ENCODE data around the gene CHST7. TPM values are rescaled to one million over a fixed set of nuclear protein-coding genes. Genes with fewer than 3 reads are reported as not detected.

The CHST7 gene
- total RNA-seq, 4 donors from 2014 or later: 12.1 to 22.3 (median 18.3) TPM

DNA sequence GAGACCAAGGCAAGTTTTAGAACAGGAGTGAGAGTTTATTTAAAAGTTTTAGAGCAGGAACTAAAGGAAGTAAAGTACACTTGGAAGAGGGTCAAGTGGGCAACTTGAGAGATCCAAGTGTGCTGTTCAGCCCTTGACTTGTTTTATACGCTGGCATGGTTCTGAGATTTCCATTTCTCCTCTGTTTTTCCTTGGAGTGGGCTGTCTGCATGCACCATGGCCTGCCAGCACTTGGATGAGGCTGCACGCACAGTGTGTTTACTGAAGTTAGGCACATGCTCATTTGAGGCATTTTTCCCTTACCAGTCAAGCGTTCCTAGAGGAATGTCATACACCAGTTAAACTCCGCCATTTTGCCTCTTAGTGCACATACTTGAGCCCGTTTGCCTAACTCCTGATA is 19.6 kb upstream of the CHST7 start:
- TF ChIP-seq POLR2AphosphoS5 (IDR thresholded peaks at IDR 0.05): no peak
- no peak for TF ChIP-seq POLR2A (IDR thresholded peaks at IDR 0.05)
- TF ChIP-seq, protein P1, sequence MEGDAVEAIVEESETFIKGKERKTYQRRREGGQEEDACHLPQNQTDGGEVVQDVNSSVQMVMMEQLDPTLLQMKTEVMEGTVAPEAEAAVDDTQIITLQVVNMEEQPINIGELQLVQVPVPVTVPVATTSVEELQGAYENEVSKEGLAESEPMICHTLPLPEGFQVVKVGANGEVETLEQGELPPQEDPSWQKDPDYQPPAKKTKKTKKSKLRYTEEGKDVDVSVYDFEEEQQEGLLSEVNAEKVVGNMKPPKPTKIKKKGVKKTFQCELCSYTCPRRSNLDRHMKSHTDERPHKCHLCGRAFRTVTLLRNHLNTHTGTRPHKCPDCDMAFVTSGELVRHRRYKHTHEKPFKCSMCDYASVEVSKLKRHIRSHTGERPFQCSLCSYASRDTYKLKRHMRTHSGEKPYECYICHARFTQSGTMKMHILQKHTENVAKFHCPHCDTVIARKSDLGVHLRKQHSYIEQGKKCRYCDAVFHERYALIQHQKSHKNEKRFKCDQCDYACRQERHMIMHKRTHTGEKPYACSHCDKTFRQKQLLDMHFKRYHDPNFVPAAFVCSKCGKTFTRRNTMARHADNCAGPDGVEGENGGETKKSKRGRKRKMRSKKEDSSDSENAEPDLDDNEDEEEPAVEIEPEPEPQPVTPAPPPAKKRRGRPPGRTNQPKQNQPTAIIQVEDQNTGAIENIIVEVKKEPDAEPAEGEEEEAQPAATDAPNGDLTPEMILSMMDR (IDR thresholded peaks at IDR 0.05): no peak
- TF ChIP-seq EP300 (IDR thresholded peaks at IDR 0.05): no peak
- ATAC-seq: no peak
- WGBS, 2 donors (ENCODE audit: low coverage in 1 of 2): 83 to 89% methylated on average over 3 to 4 of the region's 5 CpGs

DNA sequence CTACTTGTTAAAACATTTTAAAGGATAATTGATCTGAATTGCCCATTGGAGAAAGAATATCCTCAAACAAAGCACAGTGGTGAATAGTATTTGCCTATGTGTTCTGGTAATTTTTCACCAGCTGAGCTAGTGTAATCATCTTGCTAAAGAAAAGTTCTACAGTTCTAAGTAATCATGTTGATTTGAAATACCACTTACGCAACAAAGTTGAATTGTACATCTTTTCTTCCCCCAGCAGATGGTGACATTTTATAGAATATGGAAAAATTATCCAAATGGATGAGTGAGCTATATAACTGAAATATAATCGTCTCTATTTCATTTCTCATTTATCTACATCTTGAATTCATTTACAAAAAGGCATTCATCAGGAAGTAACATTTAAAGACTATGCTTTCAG is 18.6 kb upstream of the CHST7 start:
- Histone ChIP-seq H3K36me3 (no peaks in the 10 kb centered on the region), H3K9me3 (no peaks in the 10 kb centered on the region), H3K27ac (no peak overlapping the region), H3K4me3 (no peak overlapping the region), H3K27me3 (no peaks in the 10 kb centered on the region), H3K4me1 (no peaks in the 10 kb centered on the region)
- ATAC-seq: no peak
- 40 to 45% methylated on average over 2 of the region's 2 CpGs for WGBS, 2 donors (ENCODE audit: low coverage in 1 of 2)
- no peak for TF ChIP-seq POLR2AphosphoS5 (IDR thresholded peaks at IDR 0.05)
- TF ChIP-seq POLR2A (IDR thresholded peaks at IDR 0.05): no peak
- TF ChIP-seq, protein P1 (IDR thresholded peaks at IDR 0.05): peak in 3 of 4 experiments; percentile 12 to 28 (median 14)
- no peak for TF ChIP-seq EP300 (IDR thresholded peaks at IDR 0.05)

More for the DNA sequence above, 19.6 kb upstream of the CHST7 start:
- Histone ChIP-seq H3K27ac (no peak overlapping the region), H3K4me3 (no peak overlapping the region), H3K4me1 (no peaks in the 10 kb centered on the region), H3K36me3 (no peaks in the 10 kb centered on the region), H3K27me3 (no peaks in the 10 kb centered on the region), H3K9me3 (no peaks in the 10 kb centered on the region)

DNA sequence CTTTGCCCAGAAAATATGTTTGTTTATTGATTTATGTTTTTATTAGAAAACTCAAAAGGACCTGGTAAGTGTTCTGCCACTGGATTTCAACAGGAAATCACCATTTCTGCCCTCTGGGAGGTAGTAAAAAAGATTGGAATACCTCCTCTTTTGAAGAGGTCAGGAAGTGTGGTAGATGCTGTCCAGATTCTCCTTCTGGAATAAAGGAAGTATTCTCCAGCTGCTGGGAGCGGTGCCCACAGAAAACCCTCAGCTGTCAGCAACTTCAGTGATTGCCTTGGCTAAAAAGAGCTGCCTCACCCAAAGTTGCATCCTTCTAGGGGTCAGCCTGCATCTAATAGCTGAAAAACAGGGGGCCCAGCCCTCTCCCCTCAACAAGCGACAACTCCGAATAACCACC is 14.5 kb upstream of the CHST7 start:
- 40% methylated on average over 1 of the region's 3 CpGs; no CpG with 5 or more reads in 1 of the 2 donors for WGBS, 2 donors (ENCODE audit: low coverage in 1 of 2)
- no peaks in the 10 kb centered on the region for H3K27me3 ChIP-seq
- no peak overlapping the region for H3K27ac ChIP-seq
- ATAC-seq: no peak
- TF ChIP-seq, protein P1 (IDR thresholded peaks at IDR 0.05): no peak
- TF ChIP-seq EP300 (IDR thresholded peaks at IDR 0.05): no peak
- no peak overlapping the region for H3K4me3 ChIP-seq
- H3K4me1 ChIP-seq: no peaks in the 10 kb centered on the region
- no peaks in the 10 kb centered on the region for H3K9me3 ChIP-seq
- no peaks in the 10 kb centered on the region for H3K36me3 ChIP-seq

DNA sequence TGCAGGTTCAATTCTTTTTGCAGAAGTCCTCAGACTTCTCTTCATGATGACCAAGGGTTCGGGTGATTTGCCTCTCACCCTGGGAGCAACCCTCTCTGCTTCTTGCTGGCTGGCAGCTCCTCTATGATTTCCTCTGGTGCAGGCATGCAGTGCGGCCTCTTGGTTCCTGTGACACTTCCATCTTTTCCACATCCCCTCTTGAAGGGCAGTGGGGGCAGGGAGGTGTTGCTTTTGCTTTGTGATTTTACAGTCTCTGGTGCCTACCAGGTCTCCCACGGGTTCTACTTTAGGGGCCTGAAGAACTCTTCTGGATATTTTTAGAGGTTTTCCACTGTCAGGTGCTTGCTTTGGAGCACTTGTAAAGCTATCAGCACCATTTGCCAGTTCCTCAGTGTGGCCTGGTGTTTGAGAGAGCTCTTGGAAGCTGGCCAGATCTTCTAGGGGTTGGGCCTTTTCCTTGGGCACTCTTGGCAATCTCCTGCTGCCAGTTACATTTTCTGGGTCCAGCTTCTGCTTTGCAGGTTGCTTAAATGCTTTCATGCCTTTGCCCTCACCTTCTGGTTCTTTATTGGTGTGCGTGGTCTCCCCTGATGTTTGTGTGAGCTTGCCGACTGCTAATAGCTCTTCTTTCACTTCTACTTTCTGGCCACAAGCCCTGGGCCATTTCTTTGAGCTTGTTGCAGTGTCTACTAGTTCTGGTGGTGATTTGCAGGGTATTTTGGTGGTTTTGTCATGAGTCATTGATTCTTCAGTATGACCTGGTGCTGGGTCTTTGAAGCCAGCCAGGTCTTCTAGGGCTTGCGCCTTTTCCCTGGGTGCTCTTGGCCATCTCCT is 11.5 kb upstream of the CHST7 start:
- Histone ChIP-seq H3K27ac (no peak overlapping the region), H3K4me1 (no peaks in the 10 kb centered on the region), H3K36me3 (no peaks in the 10 kb centered on the region), H3K27me3 (no peaks in the 10 kb centered on the region), H3K9me3 (no peaks in the 10 kb centered on the region), H3K4me3 (no peak overlapping the region)
- ATAC-seq: no peak
- WGBS, 2 donors (ENCODE audit: low coverage in 1 of 2): 68 to 70% methylated on average over 2 to 4 of the region's 6 CpGs
- TF ChIP-seq POLR2A (IDR thresholded peaks at IDR 0.05): no peak
- TF ChIP-seq EP300 (IDR thresholded peaks at IDR 0.05): no peak

DNA sequence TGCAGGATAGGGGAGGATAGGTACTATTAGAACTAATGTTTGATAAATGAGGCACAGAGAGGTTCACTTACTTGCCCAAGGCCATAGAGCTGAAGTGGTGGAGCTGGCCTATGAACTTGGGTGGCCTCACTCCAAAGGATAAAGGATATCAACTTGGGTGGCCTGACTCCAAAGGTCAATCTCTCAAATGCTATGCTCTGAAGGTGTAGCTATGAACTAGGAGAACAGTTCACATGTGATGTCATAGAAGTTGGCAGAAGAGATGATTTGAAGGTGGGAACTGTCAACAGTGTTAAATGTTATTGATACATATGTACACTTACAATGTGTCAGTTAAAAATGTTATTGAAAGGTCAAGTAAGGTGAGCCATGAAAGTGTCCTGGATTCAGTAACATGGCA is 6.2 kb upstream of the CHST7 start:
- TF ChIP-seq POLR2AphosphoS5 (IDR thresholded peaks at IDR 0.05): no peak
- no peak for TF ChIP-seq EP300 (IDR thresholded peaks at IDR 0.05)
- no peak for TF ChIP-seq POLR2A (IDR thresholded peaks at IDR 0.05)
- TF ChIP-seq, protein P1 (IDR thresholded peaks at IDR 0.05): no peak
- no peak overlapping the region for H3K4me3 ChIP-seq
- H3K36me3 ChIP-seq: no peaks in the 10 kb centered on the region
- no peak overlapping the region for H3K27ac ChIP-seq
- H3K9me3 ChIP-seq: no peaks in the 10 kb centered on the region
- H3K4me1 ChIP-seq: no peaks in the 10 kb centered on the region
- ATAC-seq: no peak
- H3K27me3 ChIP-seq: no peaks in the 10 kb centered on the region

Data from gastroesophageal sphincter (tissue), 4 donors.